K562 (cell line): Measurements from ENCODE around the gene YJU2. TPM values are rescaled to one million over a fixed set of nuclear protein-coding genes. Genes with fewer than 3 reads are reported as not detected.

Experiments
- ASH1L ChIP-seq: fragments of 450-650 bp; IDR thresholded peaks from 2 replicates; pipeline ENCODE4 v1.6.1; 2018; ENCODE audit warnings: borderline replicate concordance, mild to moderate bottlenecking, low read depth; ENCODE audit not compliant: partially characterized antibody
- BRF1 ChIP-seq: IDR thresholded peaks from 3 replicates; pipeline ENCODE4 v1.6.1; 2011; ENCODE audit warnings: borderline replicate concordance, mild to moderate bottlenecking; ENCODE audit not compliant: insufficient read length; ENCODE audit errors: extremely low read depth
- CBFB ChIP-seq: sonication (generic); formaldehyde crosslinking; IDR thresholded peaks from 2 replicates; pipeline ENCODE4 v1.4.0; 2020; ENCODE audit warnings: mild to moderate bottlenecking, missing genetic modification reagents
- CBX1 ChIP-seq: sonication (generic); IDR thresholded peaks from 2 replicates; pipeline ENCODE4 v1.6.1; 2016; ENCODE audit warnings: antibody characterized with exemption, low read depth, mild to moderate bottlenecking
- CHD4 ChIP-seq: fragments of 200-600 bp; sonication (generic); IDR thresholded peaks from 3 replicates; pipeline ENCODE4 v1.6.1; 2012; ENCODE audit warnings: low read depth, mild to moderate bottlenecking, mixed read lengths, low read length, inconsistent platforms; ENCODE audit not compliant: insufficient read depth, insufficient replicate concordance, poor library complexity, severe bottlenecking
- CTCF ChIP-seq, 3 experiments: IDR thresholded peaks in 2 of 3; conservative IDR thresholded peaks in 1 of 3; 2 replicates each; pipeline ENCODE4 v1.5.1; 2011 to 2012; ENCODE audit warnings: low read length in 3 of 3, mild to moderate bottlenecking in 3 of 3, control low read depth in 2 of 3, improper control_type of control experiment in 1 of 3, inconsistent platforms in 1 of 3, low read depth in 1 of 3, mixed read lengths in 1 of 3, moderate library complexity in 1 of 3; ENCODE audit not compliant: insufficient read depth in 2 of 3
- NFIC ChIP-seq: fragments of 450-650 bp; IDR thresholded peaks from 2 replicates; pipeline ENCODE4 v1.6.1; 2017; ENCODE audit warnings: mild to moderate bottlenecking, inconsistent platforms
- NR3C1 ChIP-seq: sonication (generic); formaldehyde crosslinking; IDR thresholded peaks from 2 replicates; pipeline ENCODE4 v1.8.1; 2022; ENCODE audit warnings: missing genetic modification reagents
- POLR3A ChIP-seq: IDR thresholded peaks from 2 replicates; pipeline ENCODE4 v1.6.1; 2011; ENCODE audit warnings: borderline replicate concordance, mild to moderate bottlenecking, moderate library complexity; ENCODE audit not compliant: insufficient read length, insufficient read depth; ENCODE audit errors: extremely low read depth
- PTBP1 ChIP-seq: fragments of 200-400 bp; formaldehyde crosslinking; IDR thresholded peaks from 2 replicates; pipeline ENCODE4 v1.6.1; 2017; ENCODE audit warnings: low read depth, low read length
- RAD21 ChIP-seq, 2 experiments: fragments of 250-450 bp in 1 of 2; fragments of 450-650 bp in 1 of 2; sonication (Bioruptor Pico) in 1 of 2; formaldehyde crosslinking in 1 of 2; IDR thresholded peaks in 1 of 2; conservative IDR thresholded peaks in 1 of 2; 2 replicates each; pipeline versions ENCODE4 v1.4.0 to v1.8.0; 2020 to 2022; ENCODE audit warnings: mild to moderate bottlenecking in 2 of 2, moderate library complexity in 1 of 2
- RFX5 ChIP-seq: IDR thresholded peaks from 2 replicates; pipeline ENCODE4 v1.6.1; 2011; ENCODE audit warnings: low read depth, mild to moderate bottlenecking, improper control_type of control experiment, low read length
- ZBTB12 ChIP-seq: fragments of 250-450 bp; sonication (Bioruptor Pico); IDR thresholded peaks from 2 replicates; pipeline ENCODE4 v1.4.0; 2020
- ZMIZ1 ChIP-seq, 2 experiments: fragments of 150-350 bp in 1 of 2; IDR thresholded peaks; 2 replicates each; pipeline ENCODE4 v1.6.1; 2012 to 2016; ENCODE audit warnings: low read depth in 2 of 2, low read length in 2 of 2, mild to moderate bottlenecking in 1 of 2, moderate library complexity in 1 of 2
- ZNF217 ChIP-seq: sonication (generic); formaldehyde crosslinking; IDR thresholded peaks from 2 replicates; pipeline ENCODE4 v1.8.0; 2022; ENCODE audit warnings: mild to moderate bottlenecking, missing genetic modification reagents
- ZNF655 ChIP-seq: fragments of 250-450 bp; sonication (Bioruptor Pico); IDR thresholded peaks from 2 replicates; pipeline ENCODE4 v1.5.0; 2021
- ZNF707 ChIP-seq: fragments of 250-450 bp; sonication (Bioruptor Pico); conservative IDR thresholded peaks from 2 replicates; pipeline ENCODE4 v1.8.0; 2022; ENCODE audit warnings: inconsistent platforms, mild to moderate bottlenecking, moderate library complexity
- polyA plus RNA-seq, 8 experiments: library from polyadenylated mRNA; depleted of rRNA in 4 of 8; stranded (reverse) in 5 of 8; unstranded in 3 of 8; fragments of >200 nt; fragmentation: Nextera tagmentation in 2 of 8; fragmentation: Illumina TruSeq in 1 of 8; extraction: Ambion mirVana in 2 of 8; extraction: Trizol in 1 of 8; gene quantifications; 2 replicates each; pipeline versions ENCODE4 v1.2.1 to v1.2.3, GENCODE V29; 2011 to 2014; ENCODE audit warnings: inconsistent platforms in 1 of 8, missing spikeins in 1 of 8
- total RNA-seq, 7 experiments: library from RNA; depleted of rRNA in 6 of 7; stranded (reverse); fragments of >200 nt in 6 of 7; fragmentation: Illumina TruSeq in 2 of 7; extraction: Trizol in 2 of 7; gene quantifications; 2 replicates each; pipeline versions ENCODE4 v1.2.1 to v1.2.3, GENCODE V29; 2011 to 2021; ENCODE audit warnings: low replicate concordance in 1 of 7

The YJU2 gene
- total and polyA plus RNA-seq, 9 of the 15 experiments (the other 6 are each of a cell fraction or from before 2014, with no cell fraction given), result 0.41 to 34.9 (median 19.3) TPM

GRCh38 chr19:4297901-4298809, 51.3 kb downstream of the YJU2 start (continued):
- TF ChIP-seq BRF1 (no peak), ZNF655 (no peak), ZNF217 (no peak), RFX5 (no peak), ASH1L (no peak), NFIC (peak; percentile 38; the same call in 1 of the 2 replicates), ZNF707 (CRISPR knock-in tag) (no peak), PTBP1 (no peak), CBFB (no peak), CTCF (IDR thresholded peaks at IDR 0.05 in 2 of 3, conservative IDR thresholded peaks at IDR 0.05 in 1 of 3; ENCODE audit: insufficient read depth in 2 of 3, low read depth in 1 of 3, low read length in 3 of 3) (peak in 2 of 3 experiments; percentile 19 to 41; a peak in 2 of 6 replicates), ZMIZ1 (IDR thresholded peaks at IDR 0.05; ENCODE audit: low read depth in 2 of 2, low read length in 2 of 2) (no peak), ZBTB12 (CRISPR knock-in tag) (no peak), CHD4 (no peak), CBX1 (0 out of 2 replicates have a peak, but pooled peaks have one; percentile 70), RAD21 (CRISPR knock-in tag; conservative IDR thresholded peaks at IDR 0.05 in 1 of 2, IDR thresholded peaks at IDR 0.05 in 1 of 2) (0 out of 4 replicates have a peak, but pooled peaks of 1 of the 2 experiments have one; percentile 4), NR3C1 (CRISPR knock-in tag) (no peak), POLR3A (no peak)
